Measurements from ENCODE around the gene NCKAP5. TPM values are rescaled to one million over a fixed set of nuclear protein-coding genes. Genes with fewer than 3 reads are reported as not detected.
"Not testable (repeated sequence)": the region's sequence is repeated elsewhere in the genome, so short reads cannot be mapped to it uniquely, and the experiment has no call there.

Gene NCKAP5
- total RNA-seq, 1 donor from 2014 or later, result 2.8 TPM

DNA sequence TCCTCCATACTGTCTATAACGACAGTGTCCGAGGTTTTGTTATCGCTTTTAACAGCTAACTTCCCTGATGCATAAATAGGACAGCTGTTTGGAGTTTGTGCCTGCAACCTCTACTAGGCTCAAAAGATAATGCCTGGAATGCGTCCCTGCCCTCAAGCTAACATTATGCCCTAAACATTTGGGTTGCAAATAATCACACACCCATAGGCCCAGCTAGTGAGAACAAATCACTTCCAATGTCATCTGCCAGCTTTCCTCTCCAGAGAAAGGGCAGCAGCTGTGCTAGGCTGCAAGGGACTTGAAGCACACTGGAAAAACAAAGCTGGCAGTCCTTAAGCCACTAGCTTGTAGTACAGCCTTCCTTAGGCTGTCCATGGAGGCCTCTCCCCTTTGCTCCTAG lies 696.4 kb downstream of the NCKAP5 start:
- ATAC-seq (peak; percentile 41), DNase-seq (no peak)
- intact Hi-C loops (cut with micrococcal nuclease), result no loop called here

DNA sequence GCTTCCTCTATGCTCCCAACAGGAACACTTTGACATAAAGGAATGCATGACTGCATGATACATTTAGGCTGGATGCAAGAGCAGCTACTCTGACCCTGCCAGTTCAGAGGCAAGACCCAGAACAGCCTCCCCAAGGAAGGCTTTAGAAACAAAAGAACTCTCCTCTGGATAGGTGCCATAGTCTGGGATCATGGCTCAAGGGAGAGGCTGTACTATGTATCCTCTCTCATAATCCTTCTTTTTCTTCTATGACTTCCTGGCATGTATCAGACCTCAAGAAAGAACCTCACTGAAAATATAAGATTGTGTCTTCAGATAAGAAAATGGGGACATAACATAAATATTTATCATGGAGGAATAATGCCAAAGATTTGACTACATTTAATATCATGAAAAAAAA lies 704.3 kb downstream of the NCKAP5 start:
- intact Hi-C loops (cut with micrococcal nuclease), result no loop called here
- DNase-seq, result no peak
- no peak for ATAC-seq

DNA sequence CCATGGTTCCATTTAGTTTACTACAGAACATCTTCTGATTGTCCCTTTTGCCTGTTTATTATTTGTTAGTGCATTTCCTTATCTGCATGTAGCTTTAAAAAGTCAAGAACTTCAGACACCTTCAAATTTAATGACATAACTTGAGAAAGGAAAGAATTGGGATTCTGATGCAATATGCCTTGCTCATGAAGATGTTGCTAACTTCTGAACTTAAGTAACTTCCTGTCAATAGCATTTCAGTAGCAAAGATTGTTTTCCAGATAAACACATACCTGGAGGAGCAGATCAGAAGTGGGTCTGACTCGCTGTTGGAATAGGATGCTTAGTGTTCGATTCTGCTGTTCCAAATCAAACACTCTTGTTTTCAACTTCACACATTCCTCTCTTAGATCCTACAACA lies 708.0 kb downstream of the NCKAP5 start:
- intact Hi-C loops (cut with micrococcal nuclease), result no loop called here
- DNase-seq (no peak), ATAC-seq (no peak)

DNA sequence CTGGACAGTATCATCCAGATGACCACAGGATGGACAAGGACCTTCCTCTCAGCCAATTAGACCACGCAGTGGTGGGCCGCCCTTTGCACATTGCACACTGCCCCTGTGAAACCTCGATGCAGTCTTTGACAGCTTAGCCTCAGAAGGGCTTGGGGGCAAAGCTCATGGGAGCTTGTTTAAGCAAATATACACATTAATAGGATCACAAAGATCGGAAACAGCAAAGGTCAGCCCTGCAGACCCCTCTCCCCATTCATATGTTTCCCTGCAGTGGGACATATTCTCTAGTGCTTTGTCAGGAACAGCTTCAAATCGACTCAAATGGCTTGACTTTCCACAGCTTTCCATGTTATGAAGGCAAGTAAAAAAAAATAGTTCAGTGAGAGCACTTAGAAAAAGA lies 708.7 kb downstream of the NCKAP5 start:
- ATAC-seq, result no peak
- intact Hi-C loops (cut with micrococcal nuclease), result no loop called here
- DNase-seq, result no peak

DNA sequence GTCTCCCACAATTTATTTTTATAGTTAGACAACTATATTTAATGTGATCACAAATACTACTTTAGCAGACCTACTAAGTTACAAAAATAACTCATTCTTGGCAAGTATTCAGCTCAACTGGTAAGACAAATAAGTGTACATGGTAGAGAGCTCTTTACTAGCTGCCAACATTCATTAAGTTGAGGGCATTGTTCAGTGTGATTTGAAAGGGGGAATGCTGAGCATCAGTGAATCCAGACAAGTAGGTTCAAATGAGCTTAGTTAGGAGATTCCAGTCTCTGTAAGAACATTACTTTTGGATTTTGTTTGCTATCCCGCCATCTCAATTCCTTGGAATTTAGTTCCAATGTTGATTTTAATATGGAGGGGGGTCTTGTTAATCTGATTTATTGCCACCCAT lies 710.9 kb downstream of the NCKAP5 start:
- DNase-seq (no peak), ATAC-seq (no peak)
- intact Hi-C loops (cut with micrococcal nuclease), result no loop called here

DNA sequence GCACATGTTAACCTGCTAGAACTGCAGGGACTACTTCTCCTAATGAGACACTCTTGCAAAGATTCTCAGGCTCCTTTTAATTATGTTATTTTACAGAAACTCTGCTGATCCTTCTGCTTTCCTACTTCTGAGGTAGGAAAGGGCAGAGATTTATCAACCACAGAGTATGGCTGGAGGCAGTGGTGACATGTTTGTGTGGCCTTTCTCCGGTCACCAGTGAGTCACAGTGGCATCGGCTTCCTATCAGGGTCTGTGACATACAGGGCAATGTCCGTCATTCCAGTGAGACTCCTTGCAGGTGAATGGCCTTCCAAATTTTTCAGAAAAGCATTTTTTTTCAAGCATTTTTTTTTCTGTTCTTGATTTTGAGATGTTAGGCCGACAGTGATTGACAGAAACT lies 717.6 kb downstream of the NCKAP5 start:
- ATAC-seq (no peak), DNase-seq (no peak)
- intact Hi-C loops (cut with micrococcal nuclease), result no loop called here

DNA sequence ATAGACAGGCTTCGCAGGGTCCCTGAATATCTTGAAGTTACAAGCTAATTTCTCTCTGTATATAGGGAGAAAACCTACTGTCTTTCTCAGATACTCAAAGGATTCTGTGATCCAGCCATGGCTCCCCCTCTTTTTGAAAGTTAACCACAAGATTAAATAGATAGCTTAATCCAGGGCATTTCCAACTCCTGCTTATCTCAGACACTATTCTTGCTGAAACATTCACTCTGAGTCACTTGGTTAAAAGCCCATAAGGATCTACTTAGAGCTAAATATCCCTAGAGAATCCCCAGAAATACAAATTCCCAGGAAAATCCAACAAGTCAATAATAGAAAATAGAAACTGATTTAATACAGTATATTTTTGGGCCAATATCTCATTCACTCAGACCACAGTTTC lies 719.1 kb downstream of the NCKAP5 start:
- intact Hi-C loops (cut with micrococcal nuclease), result no loop called here
- ATAC-seq, result no peak
- no peak for DNase-seq

DNA sequence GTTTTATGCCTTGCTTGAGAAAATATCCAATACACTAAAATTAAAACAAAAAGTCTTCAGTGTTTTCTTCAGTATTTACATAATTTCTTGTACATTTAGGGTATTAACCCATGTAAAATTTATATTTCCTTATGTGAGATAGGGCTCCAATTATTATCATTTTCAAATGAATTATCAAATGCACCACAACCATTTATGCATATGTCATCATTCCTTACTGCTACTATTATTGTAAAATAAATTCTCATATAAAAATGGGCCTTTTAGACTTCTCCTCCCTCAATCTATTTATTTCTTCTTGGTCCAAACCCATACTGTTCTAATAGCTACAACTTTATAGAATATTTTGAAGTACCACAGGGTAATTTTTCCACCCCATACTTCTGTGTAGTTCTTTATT lies 722.9 kb downstream of the NCKAP5 start:
- ATAC-seq (no peak), DNase-seq (no peak)
- intact Hi-C loops (cut with micrococcal nuclease), result no loop called here

DNA sequence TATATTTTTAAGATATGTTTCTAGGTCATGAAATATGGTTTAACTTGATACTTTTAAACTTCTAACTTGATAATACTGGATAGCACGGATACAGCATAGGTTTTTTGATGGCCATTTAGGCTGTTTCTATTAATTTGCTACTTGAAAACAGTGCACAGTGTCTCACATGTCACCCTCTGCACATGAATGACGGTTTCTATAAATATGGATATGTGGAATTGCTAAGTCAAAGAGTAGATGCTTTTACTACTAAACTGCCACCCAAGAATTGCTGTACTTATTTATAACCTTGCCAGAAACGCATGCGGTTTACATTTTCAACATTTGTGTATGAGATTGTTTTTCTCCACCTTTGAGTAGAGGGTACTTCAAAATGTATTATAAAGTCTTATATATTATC lies 723.7 kb downstream of the NCKAP5 start:
- DNase-seq, result no peak
- ATAC-seq, result no peak
- intact Hi-C loops (cut with micrococcal nuclease), result no loop called here

DNA sequence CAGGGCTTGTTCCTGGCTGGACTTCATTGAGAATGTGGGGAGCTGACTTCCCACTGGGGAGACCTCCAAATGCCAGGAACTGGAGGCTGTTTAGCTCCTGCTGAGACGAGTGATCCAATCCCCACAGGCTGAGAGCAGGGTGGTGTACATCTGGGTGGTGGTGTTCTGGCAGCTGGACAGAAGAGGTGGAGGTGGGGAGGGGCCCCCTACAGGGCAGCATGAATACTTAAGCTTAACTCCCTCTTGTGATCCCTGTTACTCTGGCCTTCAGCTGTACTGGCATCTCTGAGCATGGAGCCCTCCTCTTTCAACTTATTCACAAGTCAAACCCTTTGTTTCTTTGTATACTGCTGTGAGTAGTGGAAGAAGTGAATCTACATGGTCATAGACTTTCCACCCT lies 730.5 kb downstream of the NCKAP5 start:
- DNase-seq, result no peak
- no peak for ATAC-seq
- intact Hi-C loops (cut with micrococcal nuclease), result no loop called here

DNA sequence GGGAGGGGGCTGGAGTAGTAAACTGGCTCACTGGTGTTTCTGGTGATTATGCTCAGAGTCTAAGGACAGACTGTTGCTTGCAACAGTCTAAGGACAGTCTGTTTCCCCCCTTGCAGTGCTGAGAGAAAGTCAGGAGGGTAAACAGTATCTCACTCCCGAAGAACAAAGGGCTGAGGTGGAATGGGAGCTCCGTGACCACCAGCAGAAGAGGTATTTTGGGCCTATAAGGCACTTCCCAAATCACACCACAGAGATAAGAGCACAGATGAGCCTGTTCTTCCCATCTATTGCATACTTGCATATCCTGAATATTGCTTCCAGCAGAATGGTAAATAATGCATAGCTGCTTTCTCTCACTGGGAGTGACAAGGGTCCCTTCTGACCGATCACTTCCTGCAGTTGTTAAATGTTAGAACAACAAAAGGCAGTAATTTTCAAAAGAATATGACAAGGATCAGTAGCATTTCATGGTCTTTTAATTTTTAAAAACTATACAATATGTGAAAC lies 737.9 kb downstream of the NCKAP5 start:
- intact Hi-C loops (cut with micrococcal nuclease), result no loop called here
- DNase-seq (no peak), ATAC-seq (no peak)

DNA sequence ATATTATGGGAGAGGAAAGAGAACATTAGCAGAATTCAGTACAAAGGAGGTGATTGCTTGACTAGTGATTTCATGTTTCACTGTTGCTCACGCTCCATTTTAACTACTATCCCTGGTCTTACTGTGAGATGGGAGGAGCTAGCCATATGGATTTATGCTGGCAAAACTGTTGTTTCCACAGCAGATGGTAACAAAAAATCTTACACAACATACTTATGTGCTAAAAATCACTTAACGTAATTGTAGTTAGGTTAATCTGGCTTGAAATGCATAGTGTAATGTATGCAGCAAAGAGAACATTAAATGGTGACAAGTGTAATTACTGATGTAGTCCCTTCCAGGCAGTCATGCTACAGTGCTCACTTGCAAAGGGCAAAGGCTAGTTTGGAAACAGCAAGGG lies 742.7 kb downstream of the NCKAP5 start:
- DNase-seq (no peak), ATAC-seq (no peak)
- intact Hi-C loops (cut with micrococcal nuclease), result no loop called here

DNA sequence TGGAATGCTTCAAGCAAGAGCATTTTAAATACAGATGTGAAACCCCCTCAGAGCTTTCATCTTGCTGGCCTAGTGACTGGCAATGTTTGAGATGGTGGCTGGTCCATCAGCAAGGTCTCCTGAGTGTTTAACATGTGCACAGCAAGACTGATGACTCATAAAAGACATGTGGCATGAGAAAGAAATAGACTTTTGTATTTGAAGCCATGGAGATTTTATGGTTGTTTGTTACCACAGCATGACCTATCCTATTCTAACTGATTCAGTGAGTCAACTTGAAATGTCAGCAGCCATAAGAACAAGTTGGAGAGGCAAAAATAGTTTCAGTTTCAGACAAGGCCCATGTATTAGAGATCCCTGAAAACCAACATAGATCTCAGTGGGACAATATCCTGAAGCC lies 743.5 kb downstream of the NCKAP5 start:
- intact Hi-C loops (cut with micrococcal nuclease), result no loop called here
- DNase-seq (no peak), ATAC-seq (no peak)

DNA sequence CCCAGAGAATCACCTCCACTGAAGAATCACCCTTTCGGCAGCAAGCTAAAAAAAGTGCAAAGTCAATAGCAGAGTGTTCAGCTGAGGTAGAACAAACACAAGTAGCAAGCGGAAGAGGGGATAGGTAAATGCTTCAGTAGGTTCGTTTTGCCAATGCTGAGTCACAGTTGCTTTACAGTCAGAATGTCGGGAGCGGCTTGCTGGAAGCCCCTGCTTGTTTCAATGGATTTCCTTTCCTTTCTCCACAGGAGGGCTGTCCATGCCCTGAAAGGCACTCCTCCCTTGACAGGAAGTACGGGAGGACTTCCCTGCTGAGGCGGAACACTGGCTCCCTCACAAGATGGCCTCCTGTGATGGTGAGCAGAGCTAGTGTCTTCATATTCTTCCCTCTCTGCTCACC lies 752.0 kb downstream of the NCKAP5 start:
- intact Hi-C loops (cut with micrococcal nuclease), result no loop called here
- ATAC-seq (no peak), DNase-seq (no peak)

DNA sequence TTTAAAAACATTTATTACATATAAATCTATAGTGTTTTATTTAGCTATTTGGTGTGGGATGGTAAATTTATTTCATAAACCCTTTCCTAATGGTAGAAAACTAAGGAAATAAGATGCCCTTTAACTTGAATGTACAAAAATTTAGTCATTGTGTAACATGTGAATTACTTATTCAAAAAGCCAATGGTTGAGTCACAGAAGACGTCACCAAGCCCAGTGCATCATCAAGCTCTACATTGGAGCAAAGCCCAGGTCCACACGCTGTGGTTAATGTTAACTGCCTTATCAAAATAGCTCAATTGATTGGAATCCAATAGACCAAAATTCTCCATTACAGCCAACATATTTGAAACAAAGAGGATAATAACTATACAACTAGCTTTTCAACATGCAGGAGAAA lies 752.7 kb downstream of the NCKAP5 start:
- no peak for ATAC-seq
- intact Hi-C loops (cut with micrococcal nuclease), result no loop called here
- DNase-seq, result no peak

DNA sequence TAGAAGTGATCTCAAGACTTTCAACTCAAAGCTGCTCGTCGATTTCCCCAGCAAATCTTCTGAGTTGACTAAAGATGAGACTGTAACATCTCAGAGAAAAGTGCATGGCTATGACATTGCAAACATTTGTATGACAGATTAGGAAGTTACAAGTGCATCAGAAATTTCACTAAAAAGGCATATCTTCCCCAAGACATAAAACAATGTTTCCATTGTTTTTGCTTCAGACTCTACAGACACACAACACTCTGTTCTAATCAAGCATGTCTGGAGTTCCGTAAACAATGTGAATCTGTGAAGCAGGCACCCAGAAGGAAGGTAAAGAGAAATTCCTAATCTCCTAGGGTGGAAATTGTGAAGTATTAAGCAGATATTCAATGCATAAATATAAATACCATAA lies 753.6 kb downstream of the NCKAP5 start:
- no peak for ATAC-seq
- no peak for DNase-seq
- intact Hi-C loops (cut with micrococcal nuclease), result no loop called here

DNA sequence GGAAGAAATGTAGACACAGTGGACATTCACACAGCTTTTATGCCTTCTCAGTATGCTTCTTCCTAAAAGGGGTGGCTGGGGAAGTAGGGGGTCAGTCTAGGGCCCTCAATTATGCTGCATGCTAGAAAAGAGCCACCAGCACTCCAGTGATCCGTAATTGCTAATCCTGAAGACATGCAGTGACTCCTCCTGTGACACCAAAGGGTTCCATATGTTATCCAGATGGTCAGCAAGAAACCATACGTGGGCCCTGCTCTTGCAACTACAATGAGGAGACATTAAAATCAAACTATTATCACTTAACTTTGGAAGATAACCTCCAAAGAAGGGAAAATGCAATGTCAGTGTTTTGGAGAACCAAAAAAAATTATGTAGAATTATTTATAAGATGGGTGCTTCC lies 754.8 kb downstream of the NCKAP5 start:
- intact Hi-C loops (cut with micrococcal nuclease), result no loop called here
- no peak for DNase-seq
- ATAC-seq, result no peak

DNA sequence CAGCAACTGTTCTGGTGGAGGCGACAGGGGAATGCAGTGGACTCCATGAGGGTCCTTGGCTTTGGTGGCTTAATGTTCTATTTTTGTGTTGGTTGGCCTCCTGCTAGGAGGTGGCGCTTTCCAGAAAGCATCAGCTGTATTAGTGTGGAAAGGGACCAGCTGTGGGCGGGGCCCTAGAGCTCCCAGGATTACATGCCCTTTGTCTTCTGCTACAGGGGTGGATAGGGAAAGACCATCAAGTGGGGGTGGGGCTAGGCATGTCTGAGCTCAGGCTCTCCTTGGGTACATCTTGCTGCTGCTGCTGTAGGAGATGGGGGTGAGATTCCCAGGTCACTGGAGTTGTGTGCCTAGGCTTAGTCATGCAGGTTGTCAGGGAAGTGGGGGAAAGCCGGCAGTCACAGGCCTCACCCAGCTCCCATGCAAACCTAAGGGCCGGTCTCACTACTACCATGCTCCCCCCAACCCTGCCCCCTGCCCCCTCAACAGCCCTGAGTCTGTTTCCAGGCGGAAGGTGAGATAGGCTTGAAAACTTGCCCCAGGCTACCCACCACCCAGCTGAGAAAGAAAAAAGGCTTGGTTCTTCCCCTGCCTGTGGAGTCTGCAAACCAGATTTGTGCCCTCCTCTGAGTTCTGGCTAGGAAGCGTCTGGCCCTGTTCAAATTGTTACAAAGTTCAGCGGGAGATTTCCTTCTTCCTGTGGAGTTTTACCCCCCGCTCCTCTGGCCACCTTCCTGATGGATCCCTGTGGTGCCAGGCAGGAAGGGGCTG lies 756.9 kb downstream of the NCKAP5 start:
- DNase-seq (no peak), ATAC-seq (no peak)
- intact Hi-C loops (cut with micrococcal nuclease), result no loop called here

DNA sequence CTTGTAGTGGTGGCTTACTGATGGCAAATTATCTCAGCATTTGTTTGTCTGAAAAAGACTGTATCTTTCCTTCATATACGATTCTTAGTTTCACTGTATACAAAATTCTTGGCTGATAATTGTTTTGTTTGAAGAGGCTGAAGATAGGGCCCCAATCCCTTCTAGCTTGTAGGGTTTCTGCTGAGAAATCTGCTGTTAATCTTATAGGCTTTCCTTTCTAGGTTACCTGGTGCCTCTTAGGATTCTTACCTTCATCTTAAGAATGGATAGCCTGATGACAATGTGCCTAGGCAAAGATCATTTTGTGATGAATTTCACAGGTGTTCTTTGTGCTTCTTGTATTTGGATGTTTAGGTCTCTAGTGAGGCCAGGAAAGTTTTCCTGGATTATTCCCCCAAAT lies 758.3 kb downstream of the NCKAP5 start:
- DNase-seq; intact Hi-C loops (cut with micrococcal nuclease); ATAC-seq: not testable (repeated sequence)

DNA sequence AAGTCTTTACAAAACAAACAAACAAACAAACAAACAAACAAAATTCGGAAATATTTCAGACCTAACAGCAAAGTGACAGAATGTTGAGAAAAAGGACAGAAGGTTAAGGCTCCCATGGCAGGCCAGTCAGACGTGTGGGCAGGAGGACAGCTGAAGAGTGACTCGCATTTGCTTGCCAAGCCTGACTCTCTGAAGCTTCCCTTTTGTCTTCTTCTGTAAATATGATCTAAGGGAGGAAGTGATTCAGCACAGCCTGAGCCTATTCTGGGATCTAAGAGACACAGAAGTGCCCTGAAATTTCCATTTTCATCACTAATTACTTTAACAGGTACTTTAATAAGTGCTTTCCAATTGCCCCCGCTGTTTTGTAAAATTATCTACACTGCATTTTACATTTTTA lies 764.2 kb downstream of the NCKAP5 start:
- no peak for DNase-seq
- ATAC-seq, result peak; percentile 64
- intact Hi-C loops (cut with micrococcal nuclease), result no loop called here

DNA sequence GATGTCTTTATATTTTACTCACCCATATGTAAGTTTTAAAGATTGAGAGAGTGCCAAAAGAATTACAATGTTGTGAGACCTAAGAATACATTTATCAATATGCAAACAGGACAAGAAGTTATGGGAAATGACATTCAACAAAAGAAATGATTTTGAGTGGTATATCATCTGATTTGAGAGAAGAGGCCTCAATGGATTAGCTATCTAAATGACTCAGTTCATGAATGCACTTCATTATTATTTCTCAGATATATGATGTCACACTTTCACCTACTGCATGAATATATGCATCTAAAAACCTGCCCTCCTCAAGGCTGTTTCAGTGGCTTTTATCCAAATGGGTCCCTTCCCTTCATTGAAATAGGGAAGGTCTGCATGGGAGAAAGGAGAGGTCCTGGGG lies 769.9 kb downstream of the NCKAP5 start:
- DNase-seq (no peak), ATAC-seq (no peak)
- intact Hi-C loops (cut with micrococcal nuclease), result no loop called here

DNA sequence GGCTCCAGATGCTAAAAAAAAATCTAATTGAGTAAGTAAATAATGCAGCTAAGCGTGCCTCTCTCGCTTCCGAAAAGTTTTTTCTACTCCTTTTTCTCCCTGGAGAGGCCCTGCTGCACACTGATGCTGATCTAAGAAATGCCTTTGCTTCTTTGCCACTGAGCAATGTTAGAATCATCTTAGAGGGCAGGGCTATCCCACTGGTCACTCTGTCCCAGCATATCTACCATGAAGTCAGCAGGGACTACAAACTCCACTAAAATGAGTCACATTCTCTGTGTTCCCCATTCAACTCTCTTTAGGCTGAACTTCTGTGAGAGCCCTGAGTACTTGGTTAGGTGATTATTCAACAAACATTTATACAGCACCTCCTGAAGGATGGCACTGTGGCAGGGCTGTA lies 770.7 kb downstream of the NCKAP5 start:
- ATAC-seq, result no peak

More for the DNA sequence above, 770.7 kb downstream of the NCKAP5 start:
- intact Hi-C loops (cut with micrococcal nuclease), result no loop called here
- no peak for DNase-seq
